Psoas muscle (tissue), 8 donors: ENCODE data around the gene SMIM20. TPM values are rescaled to one million over a fixed set of nuclear protein-coding genes. Genes with fewer than 3 reads are reported as not detected.
A peak's percentile ranks its signal among the peaks of the same experiment; 100 is the strongest.

Experiments
- ATAC-seq, 4 donors: fragments of 200-7000 bp; cut with Tn5 transposase; one replicate each; pipeline ENCODE4 v1.9.1; 2020; ENCODE audit warnings: moderate library complexity in 3 of 4, mild to moderate bottlenecking in 2 of 4
- DNase-seq, 2 donors: peaks; one replicate each; pipeline ENCODE4 v3.0.0-alpha.2; 2020
- H3K27ac ChIP-seq: fragments of 200-600 bp; one replicate; pipeline ENCODE4 v1.8.0; 2022
- H3K27me3 ChIP-seq, 3 donors: fragments of 200-600 bp in 1 of 3; one replicate each; pipeline versions ENCODE4 v1.6.1 to v1.8.0; 2013 to 2022; ENCODE audit warnings: low read length in 2 of 3, mild to moderate bottlenecking in 2 of 3, moderate library complexity in 1 of 3; ENCODE audit not compliant: insufficient read depth in 3 of 3
- H3K36me3 ChIP-seq, 2 donors: fragments of 200-600 bp in 1 of 2; one replicate each; pipeline versions ENCODE4 v1.6.1 to v1.8.0; 2013 to 2022; ENCODE audit warnings: low read depth in 1 of 2, mild to moderate bottlenecking in 1 of 2, moderate library complexity in 1 of 2; ENCODE audit not compliant: insufficient read depth in 1 of 2
- H3K4me1 ChIP-seq: fragments of 200-600 bp; one replicate; pipeline ENCODE4 v1.8.0; 2022
- H3K4me3 ChIP-seq: fragments of 200-600 bp; one replicate; pipeline ENCODE4 v1.8.0; 2022; ENCODE audit warnings: mild to moderate bottlenecking
- H3K9me3 ChIP-seq: fragments of 200-600 bp; one replicate; pipeline ENCODE4 v1.8.0; 2022
- WGBS, 3 donors: extraction: QIAGEN DNeasy Blood & Tissue Kit; methylation state at CpG; one replicate each; pipeline versions ENCODE4 v1.1.6 to v1.1.7; 2013; 5-methylcytosine and 5-hydroxymethylcytosine counted together
- intact Hi-C, 2 donors: fragments of 100-400 bp; cut with DNase I; formaldehyde crosslinking; loops; one replicate each; pipeline versions ENCODE4 v1.11.0 to v1.14.2; 2022
- polyA plus RNA-seq, 3 donors: library from polyadenylated mRNA; stranded (reverse); fragments of 200-250 nt; gene quantifications; one replicate each; pipeline ENCODE4 v1.2.3, GENCODE V29; 2013
- total RNA-seq, 4 donors: library from RNA; stranded (reverse); fragmentation: NEBNext Ultra II Directional in 2 of 4; extraction: Animal tissue kit (Norgen Biotek cat#: 25700) in 2 of 4; gene quantifications; one replicate each; pipeline versions ENCODE4 v1.2.1 to v1.2.4, GENCODE V29; 2021 to 2023
- TF ChIP-seq, protein P1 (sequence below): fragments of 200-600 bp; IDR thresholded peaks from one replicate; pipeline ENCODE4 v1.8.0; 2022; ENCODE audit warnings: antibody characterized with exemption
- donor health status: healthy with polysubstance abuse.
- donor health status: DM: no; HTN: no; CAD: no; lungs with moderate emphysema.
- donor health status: Bipolar disorder and iron deficiency.
- donor health status: healthy.
- donor health status: DM: yes; HTN: yes; CAD: no.
- donor health status: DM: no; HTN: no; CAD: no.
- donor health status: DM: no; HTN: no; CAD: no.
- donor health status: DM: yes; HTN: yes; CAD: no.

SMIM20 gene
- total and polyA plus RNA-seq, 7 donors: 30.9 to 100 (median 47.6) TPM

DNA sequence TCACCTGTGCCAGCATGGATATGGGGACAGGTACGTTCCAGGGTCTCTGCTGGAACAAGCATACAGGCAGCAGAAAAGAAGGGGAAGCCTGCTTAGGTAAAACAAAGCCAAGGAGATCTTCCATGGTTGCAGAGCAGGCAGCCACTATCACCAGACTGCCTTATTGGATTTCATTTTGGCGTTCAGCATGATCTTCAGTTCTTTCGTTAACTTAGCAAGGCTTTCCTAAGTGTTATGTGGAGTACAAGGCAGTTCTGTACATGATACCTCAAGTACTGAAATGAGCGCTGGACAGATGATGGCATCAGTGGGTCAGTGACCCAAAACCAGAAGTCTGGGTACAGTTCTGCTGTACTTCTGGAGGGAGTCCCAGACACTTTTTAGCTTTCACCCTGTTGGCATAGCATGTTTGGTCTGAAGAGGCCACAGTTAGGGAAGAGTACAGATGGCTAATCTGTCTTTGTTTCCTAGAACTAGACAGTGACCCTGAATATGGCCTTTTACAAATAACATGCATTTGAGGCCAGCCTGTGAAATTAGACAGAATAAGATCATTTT lies 8.9 kb downstream of the SMIM20 start:
- Histone ChIP-seq H3K9me3 (no peaks in the 10 kb centered on the region), H3K4me1 (peaks cover 44% of the 10 kb centered on the region)

DNA sequence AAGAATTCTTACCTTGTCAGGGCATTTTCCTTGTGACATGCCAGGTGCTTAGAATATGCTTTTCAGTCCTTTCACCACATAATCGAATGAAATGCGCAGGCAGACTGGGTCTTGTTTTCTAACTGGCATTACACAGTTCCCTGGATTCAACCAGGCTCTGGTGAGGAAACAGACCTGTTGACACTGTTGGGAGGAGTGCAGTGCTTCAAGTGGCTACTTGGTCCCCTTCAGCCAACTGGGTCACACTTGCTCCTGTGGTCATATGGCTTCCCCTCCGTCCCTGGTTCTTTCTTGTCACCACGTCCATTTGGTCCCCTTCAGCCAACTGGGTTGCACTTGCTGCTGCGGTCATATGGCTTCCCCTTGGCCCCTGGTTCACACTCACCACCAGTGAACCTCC lies 9.7 kb downstream of the SMIM20 start:
- no peaks in the 10 kb centered on the region for H3K27me3 ChIP-seq
- H3K4me1 ChIP-seq: peaks cover 52% of the 10 kb centered on the region
- TF ChIP-seq, protein P1, sequence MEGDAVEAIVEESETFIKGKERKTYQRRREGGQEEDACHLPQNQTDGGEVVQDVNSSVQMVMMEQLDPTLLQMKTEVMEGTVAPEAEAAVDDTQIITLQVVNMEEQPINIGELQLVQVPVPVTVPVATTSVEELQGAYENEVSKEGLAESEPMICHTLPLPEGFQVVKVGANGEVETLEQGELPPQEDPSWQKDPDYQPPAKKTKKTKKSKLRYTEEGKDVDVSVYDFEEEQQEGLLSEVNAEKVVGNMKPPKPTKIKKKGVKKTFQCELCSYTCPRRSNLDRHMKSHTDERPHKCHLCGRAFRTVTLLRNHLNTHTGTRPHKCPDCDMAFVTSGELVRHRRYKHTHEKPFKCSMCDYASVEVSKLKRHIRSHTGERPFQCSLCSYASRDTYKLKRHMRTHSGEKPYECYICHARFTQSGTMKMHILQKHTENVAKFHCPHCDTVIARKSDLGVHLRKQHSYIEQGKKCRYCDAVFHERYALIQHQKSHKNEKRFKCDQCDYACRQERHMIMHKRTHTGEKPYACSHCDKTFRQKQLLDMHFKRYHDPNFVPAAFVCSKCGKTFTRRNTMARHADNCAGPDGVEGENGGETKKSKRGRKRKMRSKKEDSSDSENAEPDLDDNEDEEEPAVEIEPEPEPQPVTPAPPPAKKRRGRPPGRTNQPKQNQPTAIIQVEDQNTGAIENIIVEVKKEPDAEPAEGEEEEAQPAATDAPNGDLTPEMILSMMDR: no peak
- intact Hi-C loops: loop anchor here (10.0 kb wide), 2 partner anchors 401 to 491 kb away; partner anchors contain the start of gene RBPJ (in 1 of the 2)
- DNase-seq (no peak), ATAC-seq (peak in 2 of 4 donors; percentile 48 to 53)
- H3K36me3 ChIP-seq: no peaks in the 10 kb centered on the region
- peak overlapping the region; percentile 13 for H3K27ac ChIP-seq
- H3K4me3 ChIP-seq: no peak overlapping the region
- 69 to 86% (median 71%) methylated on average over 5 of the region's 5 CpGs for WGBS, 3 donors
- no peaks in the 10 kb centered on the region for H3K9me3 ChIP-seq

More for the DNA sequence above, 8.9 kb downstream of the SMIM20 start:
- Histone ChIP-seq H3K27me3 (no peaks in the 10 kb centered on the region), H3K4me3 (no peak overlapping the region), H3K36me3 (no peaks in the 10 kb centered on the region), H3K27ac (peak overlapping the region; percentile 43)
- 44 to 72% (median 55%) methylated on average over 4 of the region's 4 CpGs for WGBS, 3 donors
- intact Hi-C loops: loop anchor here (10.0 kb wide), 2 partner anchors 402 to 492 kb away; partner anchors contain the start of gene RBPJ (in 1 of the 2)
- ATAC-seq: peak; percentile 20 to 63 (median 32)
- no peak for DNase-seq
- TF ChIP-seq, protein P1: no peak

DNA sequence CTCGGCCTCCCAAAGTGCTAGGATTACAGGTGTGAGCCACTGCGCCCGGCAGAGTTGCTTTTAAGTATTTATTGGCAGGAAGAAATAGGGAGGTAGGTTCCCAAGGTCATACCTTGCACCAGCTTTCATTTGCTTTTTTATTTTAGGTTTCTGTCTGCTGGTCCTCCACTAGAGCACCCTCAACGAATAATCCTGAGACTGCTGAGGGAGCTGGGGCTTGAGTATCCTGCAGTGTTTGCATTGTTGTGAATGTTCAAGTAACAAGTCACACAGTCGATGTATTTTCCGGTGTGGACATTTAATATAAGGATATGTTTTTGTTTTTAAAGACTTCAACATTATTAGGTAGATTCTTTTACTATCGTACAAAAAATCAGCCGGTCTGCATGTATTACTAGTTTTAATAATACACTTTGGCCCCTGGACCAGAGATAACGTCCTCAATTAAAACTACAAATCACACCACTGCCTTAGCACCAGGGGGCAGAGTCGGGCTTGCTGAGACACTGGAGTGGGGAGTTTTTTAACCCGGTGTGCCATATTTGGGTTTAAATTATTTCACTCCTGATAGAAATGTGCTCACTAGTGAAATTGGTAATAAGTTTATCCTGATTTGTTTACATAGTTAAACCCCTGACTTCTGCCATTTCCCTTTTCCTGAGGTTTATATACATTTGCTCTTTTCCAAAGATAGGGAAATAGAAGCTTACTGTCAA lies 11.6 kb downstream of the SMIM20 start:
- Histone ChIP-seq H3K36me3 (no peaks in the 10 kb centered on the region), H3K9me3 (no peaks in the 10 kb centered on the region), H3K27me3 (no peaks in the 10 kb centered on the region), H3K4me3 (no peak overlapping the region), H3K27ac (no peak overlapping the region), H3K4me1 (peaks cover 52% of the 10 kb centered on the region)
- WGBS, 3 donors: 60 to 69% (median 65%) methylated on average over 11 of the region's 11 CpGs
- peak in 1 of 2 donors; percentile 23 for DNase-seq
- TF ChIP-seq, protein P1: peak; percentile 44
- intact Hi-C loops: loop anchor here (10.0 kb wide), 2 partner anchors 399 to 489 kb away; partner anchors contain the start of gene RBPJ (in 1 of the 2)
- no peak for ATAC-seq

DNA sequence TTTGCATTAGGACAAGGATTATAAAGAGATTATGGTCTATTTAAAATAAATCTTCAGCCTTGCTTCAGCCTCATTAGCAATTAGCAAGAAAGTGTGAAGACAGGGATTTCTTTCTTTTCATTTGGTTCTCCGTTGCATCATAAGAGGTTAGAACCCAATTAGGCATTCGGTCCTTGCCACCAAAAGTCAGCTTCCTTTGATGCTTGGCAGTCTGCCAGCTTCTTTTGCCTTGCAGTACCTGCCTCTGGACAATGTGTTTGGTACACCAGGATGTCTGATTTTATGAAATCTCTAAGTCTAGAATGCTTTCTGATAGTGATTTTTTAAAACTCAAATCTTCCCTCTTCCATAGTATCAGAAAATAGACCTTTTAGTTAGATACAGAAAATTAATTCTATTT lies 12.4 kb downstream of the SMIM20 start:
- Histone ChIP-seq H3K27me3 (no peaks in the 10 kb centered on the region), H3K36me3 (no peaks in the 10 kb centered on the region), H3K4me1 (peaks cover 49% of the 10 kb centered on the region), H3K27ac (no peak overlapping the region), H3K4me3 (no peak overlapping the region), H3K9me3 (no peaks in the 10 kb centered on the region)
- TF ChIP-seq, protein P1: no peak
- WGBS, 3 donors: 69 to 84% (median 77%) methylated on average over 2 of the region's 2 CpGs
- intact Hi-C loops: loop anchor here (10.0 kb wide), 2 partner anchors 398 to 488 kb away; partner anchors contain the start of gene RBPJ (in 1 of the 2)
- ATAC-seq (no peak), DNase-seq (no peak)
